Kidney epithelial cell (primary cell): Measurements from ENCODE around the gene CEP112. TPM values are rescaled to one million over a fixed set of nuclear protein-coding genes. Genes with fewer than 3 reads are reported as not detected.

Experiments
- DNase-seq: peaks from one replicate; pipeline ENCODE4 v3.0.0-alpha.2; 2010; ENCODE audit warnings: low read depth
- H3K27me3 ChIP-seq: 2 replicates; pipeline ENCODE4 v1.6.0; 2011; ENCODE audit warnings: low read length; ENCODE audit not compliant: control insufficient read depth, insufficient read depth
- H3K36me3 ChIP-seq: 2 replicates; pipeline ENCODE4 v1.5.1; 2011; ENCODE audit warnings: low read length; ENCODE audit not compliant: control insufficient read depth, insufficient read depth
- H3K4me3 ChIP-seq: 2 replicates; pipeline ENCODE4 v1.5.1; 2011; ENCODE audit warnings: low read depth, mild to moderate bottlenecking, control low read depth, low read length
- total RNA-seq: library from RNA; depleted of rRNA; stranded (reverse); fragments of >200 nt; gene quantifications from 2 replicates; pipeline ENCODE4 v1.2.3, GENCODE V29; 2015
- TF ChIP-seq, protein P1 (sequence below): IDR thresholded peaks from 2 replicates; pipeline ENCODE4 v1.5.1; 2011; ENCODE audit warnings: mild to moderate bottlenecking, moderate library complexity, low read length, control low read depth, inconsistent platforms; ENCODE audit not compliant: insufficient read depth, poor library complexity, severe bottlenecking

CEP112 gene
- total RNA-seq, 1 donor from 2014 or later: 6.5 TPM

DNA sequence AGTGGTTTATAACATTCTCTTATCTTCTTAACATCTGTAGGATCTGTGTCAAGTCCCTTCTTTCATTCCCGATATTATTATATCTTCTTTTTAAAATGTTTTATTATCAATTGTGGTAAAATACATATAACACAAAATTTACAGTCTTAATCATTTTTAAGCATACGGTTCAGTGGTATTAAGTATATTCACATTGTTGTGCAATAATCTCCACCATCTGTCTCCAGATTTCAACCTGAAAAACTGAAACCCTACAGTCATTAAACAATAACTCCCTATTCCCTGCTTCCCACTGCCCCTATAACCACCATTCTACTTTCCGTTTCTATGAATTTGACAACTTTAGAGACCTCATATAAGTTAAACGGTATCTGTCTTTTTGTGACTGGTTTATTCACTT lies 45.5 kb downstream of the CEP112 start:
- no peak for DNase-seq
- Histone ChIP-seq H3K36me3 (no peaks in the 10 kb centered on the region), H3K27me3 (no peaks in the 10 kb centered on the region), H3K4me3 (no peak overlapping the region)
- TF ChIP-seq, protein P1, sequence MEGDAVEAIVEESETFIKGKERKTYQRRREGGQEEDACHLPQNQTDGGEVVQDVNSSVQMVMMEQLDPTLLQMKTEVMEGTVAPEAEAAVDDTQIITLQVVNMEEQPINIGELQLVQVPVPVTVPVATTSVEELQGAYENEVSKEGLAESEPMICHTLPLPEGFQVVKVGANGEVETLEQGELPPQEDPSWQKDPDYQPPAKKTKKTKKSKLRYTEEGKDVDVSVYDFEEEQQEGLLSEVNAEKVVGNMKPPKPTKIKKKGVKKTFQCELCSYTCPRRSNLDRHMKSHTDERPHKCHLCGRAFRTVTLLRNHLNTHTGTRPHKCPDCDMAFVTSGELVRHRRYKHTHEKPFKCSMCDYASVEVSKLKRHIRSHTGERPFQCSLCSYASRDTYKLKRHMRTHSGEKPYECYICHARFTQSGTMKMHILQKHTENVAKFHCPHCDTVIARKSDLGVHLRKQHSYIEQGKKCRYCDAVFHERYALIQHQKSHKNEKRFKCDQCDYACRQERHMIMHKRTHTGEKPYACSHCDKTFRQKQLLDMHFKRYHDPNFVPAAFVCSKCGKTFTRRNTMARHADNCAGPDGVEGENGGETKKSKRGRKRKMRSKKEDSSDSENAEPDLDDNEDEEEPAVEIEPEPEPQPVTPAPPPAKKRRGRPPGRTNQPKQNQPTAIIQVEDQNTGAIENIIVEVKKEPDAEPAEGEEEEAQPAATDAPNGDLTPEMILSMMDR: no peak

DNA sequence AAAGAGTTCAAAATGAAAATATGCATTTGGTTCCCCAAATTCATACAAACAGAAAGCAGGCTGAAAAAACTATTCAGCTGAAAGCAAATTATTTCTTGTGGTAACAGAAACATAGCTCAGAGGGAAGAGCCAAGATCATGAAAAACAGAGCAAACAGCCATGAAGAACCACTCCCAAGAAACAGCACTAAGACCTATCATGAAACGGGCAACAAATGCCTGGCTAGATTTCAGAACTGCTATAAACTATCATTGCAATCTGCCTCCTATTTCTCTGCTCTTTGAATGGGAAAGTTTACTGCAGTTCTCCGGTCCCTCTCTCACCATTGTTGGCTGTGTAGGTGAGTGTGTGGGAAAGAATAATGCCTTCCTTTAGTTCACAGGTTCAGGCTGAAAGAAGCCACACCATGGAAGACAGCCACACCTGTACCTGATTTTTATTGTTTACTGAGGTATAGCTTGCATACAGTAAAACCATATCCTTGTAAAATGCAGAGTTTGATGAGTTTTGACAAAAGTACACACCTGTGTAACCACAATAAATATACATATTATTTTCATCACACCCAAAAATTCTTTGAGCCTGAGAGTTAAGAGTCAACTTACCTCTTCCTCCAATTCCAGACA lies 48.2 kb downstream of the CEP112 start:
- DNase-seq: no peak
- no peaks in the 10 kb centered on the region for H3K27me3 ChIP-seq
- no peak overlapping the region for H3K4me3 ChIP-seq
- TF ChIP-seq, protein P1: no peak
- H3K36me3 ChIP-seq: no peaks in the 10 kb centered on the region

DNA sequence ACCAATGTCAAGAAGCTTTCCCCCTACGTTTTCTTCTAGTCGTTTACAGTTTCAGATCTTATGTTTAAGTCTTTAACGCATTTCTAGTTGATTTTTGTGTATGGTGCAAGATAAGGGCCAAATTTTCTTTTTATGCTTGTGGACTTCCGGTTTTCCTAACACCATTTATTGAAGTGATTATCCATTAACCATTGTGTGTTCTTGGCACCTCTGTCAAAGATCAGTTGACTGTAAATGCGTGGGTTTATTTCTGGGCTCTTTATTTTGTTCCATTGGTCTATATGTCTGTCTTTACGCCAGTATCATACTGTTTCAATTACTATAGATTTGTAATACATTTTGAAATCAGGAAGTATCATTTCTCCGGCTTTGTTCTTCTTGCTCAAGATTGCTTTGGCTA lies 49.5 kb downstream of the CEP112 start:
- Histone ChIP-seq H3K4me3 (no peak overlapping the region), H3K36me3 (no peaks in the 10 kb centered on the region), H3K27me3 (no peaks in the 10 kb centered on the region)
- DNase-seq: no peak
- TF ChIP-seq, protein P1: no peak

DNA sequence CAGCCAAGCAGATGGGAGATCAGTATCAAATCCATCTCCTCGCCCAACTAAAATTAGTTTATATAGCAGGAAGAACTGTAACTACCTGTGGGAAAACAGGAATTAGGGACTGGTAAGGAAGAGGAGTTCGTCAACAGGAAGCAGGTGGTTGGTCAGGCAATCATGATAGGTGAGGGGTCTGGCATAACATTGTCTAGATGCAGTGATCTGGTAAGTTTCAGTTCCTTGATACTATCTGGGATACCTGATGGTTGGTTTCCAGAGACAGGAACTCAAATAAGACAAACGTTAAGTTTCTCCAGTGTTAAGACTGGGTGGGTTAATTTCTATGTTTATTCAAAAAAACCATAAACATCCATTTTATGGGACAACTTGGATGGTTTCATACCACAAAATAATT lies 53.8 kb downstream of the CEP112 start:
- TF ChIP-seq, protein P1: no peak
- H3K36me3 ChIP-seq: no peaks in the 10 kb centered on the region
- no peaks in the 10 kb centered on the region for H3K27me3 ChIP-seq
- H3K4me3 ChIP-seq: no peak overlapping the region
- DNase-seq: no peak

DNA sequence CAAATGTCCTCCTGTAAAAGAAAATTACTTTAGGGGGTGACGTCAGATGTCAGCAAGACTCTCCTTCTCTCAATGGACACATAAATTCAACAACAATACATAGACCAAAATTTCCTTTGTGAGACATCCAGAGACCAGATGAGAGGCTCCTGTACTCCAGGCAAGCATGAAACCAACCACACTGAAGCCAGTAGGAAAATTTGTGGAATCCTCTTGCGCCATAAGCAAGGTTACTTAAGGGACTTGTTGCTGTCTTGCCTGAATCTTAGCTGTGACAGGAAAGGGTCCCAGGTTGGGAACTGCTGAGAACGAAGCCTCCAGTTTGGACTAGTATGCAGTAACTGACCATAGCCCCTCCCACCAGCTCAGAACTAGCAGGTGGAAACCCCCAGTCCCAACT lies 56.0 kb downstream of the CEP112 start:
- no peaks in the 10 kb centered on the region for H3K36me3 ChIP-seq
- TF ChIP-seq, protein P1: no peak
- H3K4me3 ChIP-seq: no peak overlapping the region
- no peak for DNase-seq
- no peaks in the 10 kb centered on the region for H3K27me3 ChIP-seq

DNA sequence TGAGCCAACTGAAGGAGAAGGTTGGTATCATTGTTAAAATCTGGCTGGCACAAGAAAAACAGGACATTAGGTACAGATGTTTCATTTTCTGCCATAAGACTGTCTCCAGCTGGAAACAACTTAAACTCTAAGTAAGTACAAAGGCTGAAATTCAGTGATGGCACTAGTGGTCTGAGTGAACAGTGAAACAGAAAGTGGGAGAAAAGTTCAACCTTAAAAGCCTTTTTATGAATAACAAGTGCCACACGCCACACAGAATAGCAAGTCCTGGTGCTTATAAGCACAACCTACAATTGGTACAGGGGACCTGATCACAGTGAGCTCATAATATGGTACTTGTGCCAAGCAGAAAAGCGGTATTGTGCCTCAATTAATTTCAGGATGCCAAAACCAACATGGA lies 56.7 kb downstream of the CEP112 start:
- Histone ChIP-seq H3K36me3 (no peaks in the 10 kb centered on the region), H3K4me3 (no peak overlapping the region), H3K27me3 (no peaks in the 10 kb centered on the region)
- TF ChIP-seq, protein P1: no peak
- no peak for DNase-seq
